Hepatocyte (in vitro differentiated cells): Measurements from ENCODE around the gene LPCAT3.

ENCODE experiments used
- EZH2 ChIP-seq: fragments of 200-600 bp; sonication (generic); IDR thresholded peaks from 2 replicates; pipeline ENCODE4 v1.6.1; 2016; ENCODE audit warnings: antibody characterized with exemption, mild to moderate bottlenecking, borderline replicate concordance
- TF ChIP-seq, protein P1 (sequence below): fragments of 200-600 bp; sonication (generic); IDR thresholded peaks from 2 replicates; pipeline ENCODE4 v1.5.1; 2016; ENCODE audit warnings: antibody characterized with exemption, mild to moderate bottlenecking; ENCODE audit not compliant: poor library complexity

DNA sequence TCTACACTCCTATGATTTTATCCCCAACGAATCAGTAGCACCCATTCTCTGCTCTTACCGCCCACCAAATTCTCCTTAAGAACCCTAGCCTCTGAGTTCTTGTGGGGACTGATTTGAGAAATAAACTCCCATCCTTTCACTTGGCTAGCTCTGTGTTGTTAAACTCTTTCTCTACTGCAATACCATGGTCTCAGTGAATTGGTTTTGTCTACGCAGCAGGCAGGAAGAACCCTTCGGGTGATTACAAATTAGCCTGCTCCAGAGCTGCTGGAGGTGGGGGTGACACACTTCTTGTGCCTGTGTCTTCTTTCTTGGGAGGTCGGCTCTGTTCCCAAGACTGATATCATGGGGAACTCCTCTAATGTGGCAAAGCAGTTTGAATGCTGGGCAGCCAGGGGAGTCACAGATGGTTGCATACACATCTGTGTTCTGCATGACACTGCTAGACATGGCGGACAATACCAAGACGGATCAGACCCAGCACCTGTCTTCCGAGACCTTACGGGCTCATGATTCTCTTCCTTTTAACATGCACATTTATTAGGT is 40.6 kb upstream of the LPCAT3 start:
- TF ChIP-seq, protein P1, sequence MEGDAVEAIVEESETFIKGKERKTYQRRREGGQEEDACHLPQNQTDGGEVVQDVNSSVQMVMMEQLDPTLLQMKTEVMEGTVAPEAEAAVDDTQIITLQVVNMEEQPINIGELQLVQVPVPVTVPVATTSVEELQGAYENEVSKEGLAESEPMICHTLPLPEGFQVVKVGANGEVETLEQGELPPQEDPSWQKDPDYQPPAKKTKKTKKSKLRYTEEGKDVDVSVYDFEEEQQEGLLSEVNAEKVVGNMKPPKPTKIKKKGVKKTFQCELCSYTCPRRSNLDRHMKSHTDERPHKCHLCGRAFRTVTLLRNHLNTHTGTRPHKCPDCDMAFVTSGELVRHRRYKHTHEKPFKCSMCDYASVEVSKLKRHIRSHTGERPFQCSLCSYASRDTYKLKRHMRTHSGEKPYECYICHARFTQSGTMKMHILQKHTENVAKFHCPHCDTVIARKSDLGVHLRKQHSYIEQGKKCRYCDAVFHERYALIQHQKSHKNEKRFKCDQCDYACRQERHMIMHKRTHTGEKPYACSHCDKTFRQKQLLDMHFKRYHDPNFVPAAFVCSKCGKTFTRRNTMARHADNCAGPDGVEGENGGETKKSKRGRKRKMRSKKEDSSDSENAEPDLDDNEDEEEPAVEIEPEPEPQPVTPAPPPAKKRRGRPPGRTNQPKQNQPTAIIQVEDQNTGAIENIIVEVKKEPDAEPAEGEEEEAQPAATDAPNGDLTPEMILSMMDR = no peak
- no peak for TF ChIP-seq EZH2
